ENCODE measurements around the gene AFMID. TPM values are rescaled to one million over a fixed set of nuclear protein-coding genes. Genes with fewer than 3 reads are reported as not detected.
A peak's percentile ranks its signal among the peaks of the same experiment; 100 is the strongest.

AFMID gene
- total and polyA plus RNA-seq, 9 of the 15 experiments (the other 6 are each of a cell fraction or from before 2014, with no cell fraction given), result 62.1 to 188 (median 74.4) TPM

DNA sequence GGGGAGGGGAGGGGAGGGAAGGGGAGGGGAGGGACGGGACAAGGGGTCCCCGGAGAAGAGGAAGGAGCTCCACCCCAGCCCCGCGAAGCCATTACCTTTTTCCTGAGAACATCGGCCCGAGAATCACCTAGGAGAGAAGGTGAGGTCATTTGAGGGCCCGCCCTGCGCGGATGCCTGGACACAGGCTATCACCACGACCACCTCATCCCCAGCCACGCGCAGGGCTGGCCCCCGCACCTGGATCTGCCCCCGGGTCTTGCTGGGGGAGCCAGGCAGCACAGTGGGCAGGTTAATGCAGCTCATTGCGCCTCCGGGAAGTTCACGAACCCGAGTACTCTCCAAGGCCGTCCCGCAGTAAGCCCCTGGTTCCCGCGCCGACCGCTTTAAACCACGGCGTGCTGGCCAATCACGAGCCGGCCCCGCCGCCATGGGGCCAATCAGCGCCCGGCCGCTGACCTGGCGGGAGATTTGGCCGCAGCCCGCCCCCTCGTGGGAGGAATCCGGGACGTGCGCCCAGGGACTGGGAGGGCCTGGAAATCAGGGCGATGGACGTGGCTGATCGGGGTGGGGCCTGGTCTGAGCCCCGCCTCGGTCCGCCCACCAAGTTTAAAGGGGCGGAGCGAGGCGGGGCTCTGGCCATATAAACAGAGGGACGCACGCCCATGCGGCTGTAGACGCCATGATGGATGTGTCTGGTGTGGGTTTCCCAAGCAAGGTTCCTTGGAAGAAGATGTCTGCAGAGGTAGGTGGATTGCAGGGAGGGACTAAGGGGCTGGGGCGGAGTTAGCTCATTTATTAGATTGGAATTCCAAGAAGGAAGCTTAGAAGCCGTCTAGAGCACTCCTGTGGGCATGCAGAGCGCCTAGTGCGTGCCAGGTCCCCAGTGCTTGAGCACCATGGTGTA lies at the start of gene AFMID, which contains the start of gene TK1 (continued):
- TF ChIP-seq SIN3B (IDR thresholded peaks at IDR 0.05; ENCODE audit: low read depth) (peak; percentile 77; the same call in 1 of the 2 replicates), NCOA4 (IDR thresholded peaks at IDR 0.05; ENCODE audit: partially characterized antibody) (no peak), ZNF583 (CRISPR knock-in tag; IDR thresholded peaks at IDR 0.05) (no peak), BHLHE40 (IDR thresholded peaks at IDR 0.05; ENCODE audit: low read length) (no peak; the same call in 1 of the 2 replicates), L3MBTL2 (IDR thresholded peaks at IDR 0.05) (peak; percentile 89), SMC3 (conservative IDR thresholded peaks at IDR 0.05; ENCODE audit: insufficient read depth, low read depth, low read length) (0 out of 2 replicates have a peak, but pooled peaks have one; percentile 9), ZNF778 (CRISPR knock-in tag; IDR thresholded peaks at IDR 0.05) (no peak), ZNF780A (CRISPR knock-in tag; IDR thresholded peaks at IDR 0.05) (no peak), ZKSCAN1 (IDR thresholded peaks at IDR 0.05; ENCODE audit: low read depth, low read length) (no peak), BCL6 (CRISPR knock-in tag; IDR thresholded peaks at IDR 0.05) (no peak), KLF16 (IDR thresholded peaks at IDR 0.05) (0 out of 2 replicates have a peak, but pooled peaks have one; percentile 25)
- TF ChIP-seq, protein P1, sequence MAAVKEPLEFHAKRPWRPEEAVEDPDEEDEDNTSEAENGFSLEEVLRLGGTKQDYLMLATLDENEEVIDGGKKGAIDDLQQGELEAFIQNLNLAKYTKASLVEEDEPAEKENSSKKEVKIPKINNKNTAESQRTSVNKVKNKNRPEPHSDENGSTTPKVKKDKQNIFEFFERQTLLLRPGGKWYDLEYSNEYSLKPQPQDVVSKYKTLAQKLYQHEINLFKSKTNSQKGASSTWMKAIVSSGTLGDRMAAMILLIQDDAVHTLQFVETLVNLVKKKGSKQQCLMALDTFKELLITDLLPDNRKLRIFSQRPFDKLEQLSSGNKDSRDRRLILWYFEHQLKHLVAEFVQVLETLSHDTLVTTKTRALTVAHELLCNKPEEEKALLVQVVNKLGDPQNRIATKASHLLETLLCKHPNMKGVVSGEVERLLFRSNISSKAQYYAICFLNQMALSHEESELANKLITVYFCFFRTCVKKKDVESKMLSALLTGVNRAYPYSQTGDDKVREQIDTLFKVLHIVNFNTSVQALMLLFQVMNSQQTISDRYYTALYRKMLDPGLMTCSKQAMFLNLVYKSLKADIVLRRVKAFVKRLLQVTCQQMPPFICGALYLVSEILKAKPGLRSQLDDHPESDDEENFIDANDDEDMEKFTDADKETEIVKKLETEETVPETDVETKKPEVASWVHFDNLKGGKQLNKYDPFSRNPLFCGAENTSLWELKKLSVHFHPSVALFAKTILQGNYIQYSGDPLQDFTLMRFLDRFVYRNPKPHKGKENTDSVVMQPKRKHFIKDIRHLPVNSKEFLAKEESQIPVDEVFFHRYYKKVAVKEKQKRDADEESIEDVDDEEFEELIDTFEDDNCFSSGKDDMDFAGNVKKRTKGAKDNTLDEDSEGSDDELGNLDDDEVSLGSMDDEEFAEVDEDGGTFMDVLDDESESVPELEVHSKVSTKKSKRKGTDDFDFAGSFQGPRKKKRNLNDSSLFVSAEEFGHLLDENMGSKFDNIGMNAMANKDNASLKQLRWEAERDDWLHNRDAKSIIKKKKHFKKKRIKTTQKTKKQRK (IDR thresholded peaks at IDR 0.05; ENCODE audit: borderline replicate concordance, low read depth, low read length), result no peak
- TF ChIP-seq, protein P2, sequence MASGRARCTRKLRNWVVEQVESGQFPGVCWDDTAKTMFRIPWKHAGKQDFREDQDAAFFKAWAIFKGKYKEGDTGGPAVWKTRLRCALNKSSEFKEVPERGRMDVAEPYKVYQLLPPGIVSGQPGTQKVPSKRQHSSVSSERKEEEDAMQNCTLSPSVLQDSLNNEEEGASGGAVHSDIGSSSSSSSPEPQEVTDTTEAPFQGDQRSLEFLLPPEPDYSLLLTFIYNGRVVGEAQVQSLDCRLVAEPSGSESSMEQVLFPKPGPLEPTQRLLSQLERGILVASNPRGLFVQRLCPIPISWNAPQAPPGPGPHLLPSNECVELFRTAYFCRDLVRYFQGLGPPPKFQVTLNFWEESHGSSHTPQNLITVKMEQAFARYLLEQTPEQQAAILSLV (tag; IDR thresholded peaks at IDR 0.05), result no peak
- TF ChIP-seq, protein P3, sequence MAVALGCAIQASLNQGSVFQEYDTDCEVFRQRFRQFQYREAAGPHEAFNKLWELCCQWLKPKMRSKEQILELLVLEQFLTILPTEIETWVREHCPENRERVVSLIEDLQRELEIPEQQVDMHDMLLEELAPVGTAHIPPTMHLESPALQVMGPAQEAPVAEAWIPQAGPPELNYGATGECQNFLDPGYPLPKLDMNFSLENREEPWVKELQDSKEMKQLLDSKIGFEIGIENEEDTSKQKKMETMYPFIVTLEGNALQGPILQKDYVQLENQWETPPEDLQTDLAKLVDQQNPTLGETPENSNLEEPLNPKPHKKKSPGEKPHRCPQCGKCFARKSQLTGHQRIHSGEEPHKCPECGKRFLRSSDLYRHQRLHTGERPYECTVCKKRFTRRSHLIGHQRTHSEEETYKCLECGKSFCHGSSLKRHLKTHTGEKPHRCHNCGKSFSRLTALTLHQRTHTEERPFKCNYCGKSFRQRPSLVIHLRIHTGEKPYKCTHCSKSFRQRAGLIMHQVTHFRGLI (CRISPR knock-in tag; IDR thresholded peaks at IDR 0.05), result no peak
